GM19455 (cell line): Measurements from ENCODE around the gene RPL19.

Experiments
- ATAC-seq: cut with Tn5 transposase; IDR thresholded peaks from one replicate; pipeline ENCODE4 v1.9.1; 2021; ENCODE audit not compliant: unreplicated experiment

RPL19 gene

DNA sequence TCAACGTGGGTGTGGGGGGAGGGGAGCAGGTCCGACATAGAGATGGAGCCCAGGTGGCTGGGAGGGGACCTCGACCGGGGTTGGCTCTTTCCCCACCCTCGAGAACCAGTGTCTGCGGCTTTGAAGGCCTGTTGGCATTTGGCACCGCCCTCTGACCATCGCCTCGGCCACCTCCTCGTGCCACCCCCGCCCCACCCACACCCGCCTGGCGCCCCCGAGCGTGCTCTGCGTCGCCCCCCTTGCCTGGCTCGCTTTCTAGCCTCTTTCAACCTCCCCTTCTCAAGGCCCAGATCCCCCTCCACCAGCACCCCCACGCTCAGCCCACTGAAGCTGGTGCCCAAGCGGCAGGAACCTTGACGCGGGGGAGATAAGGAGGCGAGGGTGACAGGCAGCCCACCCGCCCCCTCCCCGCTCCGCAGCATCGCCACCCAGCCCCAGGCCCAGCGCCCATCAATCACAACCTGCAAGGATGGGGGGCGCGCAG lies 3.2 kb upstream of the RPL19 start:
- no peak for ATAC-seq

DNA sequence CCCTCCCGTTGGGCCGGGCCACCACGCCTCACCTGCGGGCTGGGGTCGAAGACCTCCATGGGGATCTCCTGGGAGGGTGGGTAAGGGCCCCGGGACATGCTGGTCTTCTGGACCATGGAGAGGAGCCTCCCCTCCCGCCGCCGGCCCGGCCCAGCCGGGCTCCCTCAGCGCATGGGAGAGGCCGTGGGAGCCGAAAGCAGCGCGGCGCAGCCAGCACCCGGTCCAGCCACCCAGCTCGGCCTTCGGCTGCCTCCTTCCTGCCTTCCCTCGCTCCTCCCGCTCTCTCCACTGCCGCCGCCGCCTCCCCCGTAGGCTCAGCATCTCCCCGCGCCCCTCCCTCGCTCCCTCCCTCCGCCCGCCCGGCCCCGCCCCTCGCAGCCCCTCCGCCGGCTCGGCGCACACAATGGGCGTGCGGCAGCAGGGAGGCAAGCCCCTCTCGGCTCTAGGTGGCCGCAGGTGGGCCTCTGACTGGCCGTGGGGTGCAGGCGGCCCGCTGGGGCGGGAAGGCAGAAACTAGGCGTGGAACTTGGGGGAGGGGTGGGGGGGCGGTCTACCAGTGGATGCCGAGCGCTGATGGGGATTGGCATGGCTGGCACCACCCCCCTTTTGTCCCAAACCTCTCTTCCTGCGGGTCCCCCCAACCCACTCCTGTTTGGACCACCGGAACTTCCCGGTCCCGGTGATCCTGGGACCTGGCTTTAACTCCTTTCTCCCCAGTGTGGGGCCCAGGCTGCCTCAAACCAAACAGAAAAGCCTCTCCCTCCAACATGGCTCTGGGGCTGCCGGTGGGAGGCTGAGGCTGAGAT lies 2.5 kb upstream of the RPL19 start, which contains the start of gene CACNB1:
CACNB1 (minus strand) TSS at position 290 of the 806 bp plus-strand sequence; CDS start at position 116, 174 bp downstream.
- ATAC-seq = no peak

DNA sequence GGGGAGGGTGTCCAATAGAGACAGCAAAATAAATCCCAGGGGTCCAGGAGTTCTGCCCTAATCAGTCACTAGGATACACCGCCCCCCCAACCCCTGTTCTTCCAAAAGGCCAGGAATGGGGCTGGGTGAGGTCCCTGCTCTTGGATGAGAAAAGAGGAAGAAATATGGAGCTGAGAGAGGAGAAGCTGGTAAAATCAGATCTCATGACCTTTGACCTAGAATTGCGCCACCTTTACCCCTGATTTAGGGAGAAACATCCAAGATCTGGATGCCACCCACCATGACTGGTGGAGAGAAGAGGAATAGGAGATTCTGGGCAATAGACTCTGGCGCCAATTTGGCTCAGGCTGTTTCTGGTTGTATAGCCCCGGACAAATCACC lies 1.9 kb upstream of the RPL19 start:
- no peak for ATAC-seq

DNA sequence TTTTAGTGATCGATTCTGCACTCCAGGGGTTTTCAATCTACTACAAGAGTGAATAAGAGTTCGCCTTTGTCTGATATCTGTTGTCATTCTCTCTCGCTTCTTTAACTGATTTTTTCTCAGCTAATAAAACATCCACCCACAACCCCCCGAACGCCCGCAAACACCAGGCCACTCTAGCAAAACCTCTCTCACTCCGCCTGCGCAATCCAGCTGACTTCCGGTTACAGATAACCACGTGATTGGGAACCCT lies 338 bp upstream of the RPL19 start:
- ATAC-seq = peak; percentile 56

DNA sequence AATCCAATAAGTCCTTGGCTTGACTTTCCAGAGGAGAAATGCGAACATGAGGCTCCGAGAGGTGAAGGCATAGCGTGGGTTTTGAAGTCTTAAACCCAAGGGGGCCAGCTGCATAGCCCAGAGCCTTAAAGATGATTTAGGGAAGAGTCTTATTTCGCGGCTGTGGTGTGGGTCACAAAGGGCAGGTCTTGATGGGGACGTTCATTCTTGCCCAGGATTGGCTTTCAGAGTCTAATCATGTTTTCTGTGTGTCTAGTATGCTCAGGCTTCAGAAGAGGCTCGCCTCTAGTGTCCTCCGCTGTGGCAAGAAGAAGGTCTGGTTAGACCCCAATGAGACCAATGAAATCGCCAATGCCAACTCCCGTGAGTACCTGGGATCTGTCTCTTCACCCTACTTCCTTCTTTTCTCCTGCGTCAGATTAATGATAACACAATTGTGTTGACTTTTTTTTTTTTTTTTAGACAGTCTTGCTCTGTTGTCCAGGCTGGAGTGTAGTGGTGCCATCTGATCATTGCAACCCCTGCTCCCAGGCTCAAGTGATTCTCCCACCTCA lies 951 bp downstream of the RPL19 start:
- no peak for ATAC-seq

DNA sequence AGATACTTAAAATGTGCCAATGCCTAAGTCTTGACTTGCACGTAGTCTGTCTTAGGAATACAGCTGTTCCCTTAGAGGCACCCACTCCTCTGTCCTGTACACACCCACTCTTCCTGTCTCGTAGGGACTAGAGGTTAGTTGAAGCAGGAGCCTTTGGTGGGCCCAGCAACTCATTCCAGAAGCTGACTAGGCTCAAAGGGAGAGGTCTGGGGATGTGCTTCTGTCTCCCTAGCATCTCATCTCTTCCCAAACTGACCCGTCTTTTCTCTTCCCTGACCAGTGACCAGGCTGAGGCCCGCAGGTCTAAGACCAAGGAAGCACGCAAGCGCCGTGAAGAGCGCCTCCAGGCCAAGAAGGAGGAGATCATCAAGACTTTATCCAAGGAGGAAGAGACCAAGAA lies 4.2 kb downstream of the RPL19 start:
- ATAC-seq = no peak

DNA sequence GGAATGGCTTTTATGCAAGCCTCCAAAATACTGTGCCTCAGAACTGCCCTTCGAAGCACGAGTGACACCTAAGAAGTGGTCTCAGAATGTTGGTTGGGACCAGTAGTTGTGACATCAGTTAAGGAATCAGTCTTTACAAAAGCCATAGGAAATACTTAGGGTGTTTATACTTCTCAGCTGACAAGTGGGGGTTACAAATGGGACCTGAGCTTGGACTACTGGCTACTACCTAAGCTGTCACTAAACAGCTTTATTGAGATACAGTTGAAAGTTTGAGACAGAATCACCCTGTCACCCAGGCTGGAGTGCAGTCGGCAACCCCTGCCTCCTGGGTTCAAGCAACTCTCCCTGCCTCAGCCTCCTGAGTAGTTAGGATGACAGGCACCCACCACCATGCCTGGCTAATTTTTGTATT lies 5.0 kb downstream of the RPL19 start:
- no peak for ATAC-seq

DNA sequence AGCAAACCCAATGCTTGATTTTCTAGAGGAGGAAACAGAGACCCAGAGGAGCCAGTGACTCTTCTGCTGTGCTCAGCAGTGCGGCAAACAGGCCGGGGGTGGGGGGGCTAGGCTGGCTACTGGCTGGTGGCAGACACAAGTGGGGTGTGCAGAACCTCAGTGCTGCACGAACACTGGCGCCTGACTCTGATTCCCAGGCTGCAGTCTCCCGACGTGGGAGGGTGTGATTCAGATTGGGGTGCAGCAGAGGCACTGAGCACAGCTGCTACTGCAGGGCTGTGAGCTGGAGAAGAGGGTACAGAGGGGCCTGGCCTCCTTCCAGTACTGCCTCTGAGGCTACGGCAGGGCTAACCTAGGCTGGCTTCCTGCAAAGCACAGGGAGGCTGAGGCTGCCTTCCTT lies 8.1 kb downstream of the RPL19 start:
- no peak for ATAC-seq

DNA sequence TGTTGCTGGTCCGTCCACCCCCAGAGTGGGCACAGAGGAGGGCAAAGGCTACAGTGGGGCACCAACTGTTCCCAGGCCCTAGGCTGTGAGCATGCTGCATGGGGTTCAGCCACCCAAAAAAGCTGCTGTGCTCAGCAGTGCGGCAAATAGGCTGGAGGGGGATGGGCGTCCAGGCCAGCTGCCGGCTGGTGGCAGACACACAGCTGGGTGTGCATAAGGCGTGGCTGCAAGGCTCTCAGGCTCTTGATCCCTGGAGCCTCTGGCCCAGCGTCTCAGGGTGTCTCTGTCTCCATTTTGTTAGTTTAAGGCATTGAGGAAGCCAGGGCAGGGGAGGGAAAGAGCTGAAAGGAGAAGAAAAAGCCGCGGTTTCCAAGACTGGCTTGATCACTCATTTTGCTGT lies 8.8 kb downstream of the RPL19 start:
- no peak for ATAC-seq

DNA sequence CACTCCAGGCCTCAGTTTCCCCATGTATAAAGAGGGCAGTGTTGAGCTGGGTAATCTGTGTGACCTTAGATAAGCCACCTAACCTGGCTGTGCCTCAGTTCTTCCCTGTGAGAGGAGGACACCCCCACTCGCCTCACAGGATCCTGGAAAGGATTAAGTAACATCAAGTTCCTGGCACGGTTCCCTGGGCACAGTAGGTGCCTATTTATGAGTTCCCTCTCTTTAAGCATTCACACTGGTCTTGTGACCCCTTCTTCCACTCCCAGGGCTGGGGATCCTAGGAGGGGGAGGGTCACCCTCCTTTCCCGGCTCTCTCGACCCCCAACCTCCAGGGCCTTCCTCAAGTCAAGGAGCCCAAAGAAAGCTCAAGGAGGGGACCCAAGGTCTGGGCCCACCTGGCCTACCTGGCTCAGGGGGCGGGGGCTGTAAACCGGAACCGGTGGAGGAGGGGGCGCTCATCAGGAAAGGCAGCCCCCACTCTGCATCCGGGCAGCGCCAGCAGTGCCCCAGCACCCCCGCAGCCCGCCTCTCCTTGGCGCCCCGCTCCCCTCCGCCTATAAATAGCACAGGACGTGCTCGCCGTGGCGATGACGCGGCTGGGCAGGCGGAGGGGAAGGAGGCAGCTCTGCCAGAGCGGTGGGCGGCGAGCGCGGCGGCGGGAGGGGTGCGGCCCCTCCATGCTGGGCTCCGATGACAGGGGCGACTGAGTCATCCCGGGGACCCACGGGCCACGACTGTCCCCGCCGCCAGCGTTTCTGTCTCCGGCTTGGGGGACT lies 9.4 kb downstream of the RPL19 start:
- ATAC-seq = no peak

DNA sequence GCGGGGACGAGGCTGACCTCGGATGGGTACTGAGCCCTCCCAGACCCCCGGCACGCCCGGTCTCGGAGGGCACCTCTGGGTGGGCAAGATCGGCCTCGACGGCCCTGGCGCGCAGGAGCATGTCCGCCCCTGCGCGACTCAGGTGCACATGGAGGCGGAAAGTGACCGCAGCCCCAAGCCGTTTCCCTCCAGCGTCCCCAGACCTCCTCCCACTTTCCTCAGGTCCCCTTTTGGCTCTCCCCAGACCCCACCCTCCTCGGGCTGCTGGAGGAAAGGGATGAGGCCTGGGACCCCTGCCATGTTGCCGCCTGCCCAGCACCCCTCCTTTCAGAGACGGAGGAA lies 10.0 kb downstream of the RPL19 start:
- ATAC-seq = no peak

DNA sequence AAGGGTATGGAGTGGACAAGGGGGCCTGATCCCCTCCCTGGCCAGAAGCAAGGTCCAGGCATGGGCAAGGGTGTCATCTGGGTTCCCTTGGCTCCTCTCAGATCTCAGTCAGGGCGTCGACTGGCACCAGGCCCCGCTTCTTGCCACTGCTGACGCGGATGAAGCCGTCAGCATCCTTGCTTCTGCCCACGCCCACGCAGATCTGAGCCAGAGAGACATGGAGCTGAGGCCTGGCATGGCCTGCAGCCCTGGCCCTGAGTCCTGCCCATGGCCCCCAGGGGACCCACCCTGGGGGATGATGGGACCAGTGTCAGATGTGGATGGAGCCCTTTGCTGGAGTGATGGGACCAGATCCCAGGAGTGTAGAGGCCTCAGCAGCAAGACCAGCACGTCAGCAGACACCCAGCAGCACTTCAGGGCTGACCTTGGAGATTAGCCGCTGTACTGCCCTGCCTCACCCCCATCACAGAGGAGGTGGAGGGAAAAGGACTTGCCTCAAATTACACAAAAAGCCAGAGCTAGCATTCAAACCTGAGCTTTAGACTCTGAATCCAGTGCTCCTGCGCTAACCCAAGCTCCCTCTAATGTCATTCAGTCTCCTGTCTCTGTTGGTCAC lies 12.2 kb downstream of the RPL19 start:
- no peak for ATAC-seq

DNA sequence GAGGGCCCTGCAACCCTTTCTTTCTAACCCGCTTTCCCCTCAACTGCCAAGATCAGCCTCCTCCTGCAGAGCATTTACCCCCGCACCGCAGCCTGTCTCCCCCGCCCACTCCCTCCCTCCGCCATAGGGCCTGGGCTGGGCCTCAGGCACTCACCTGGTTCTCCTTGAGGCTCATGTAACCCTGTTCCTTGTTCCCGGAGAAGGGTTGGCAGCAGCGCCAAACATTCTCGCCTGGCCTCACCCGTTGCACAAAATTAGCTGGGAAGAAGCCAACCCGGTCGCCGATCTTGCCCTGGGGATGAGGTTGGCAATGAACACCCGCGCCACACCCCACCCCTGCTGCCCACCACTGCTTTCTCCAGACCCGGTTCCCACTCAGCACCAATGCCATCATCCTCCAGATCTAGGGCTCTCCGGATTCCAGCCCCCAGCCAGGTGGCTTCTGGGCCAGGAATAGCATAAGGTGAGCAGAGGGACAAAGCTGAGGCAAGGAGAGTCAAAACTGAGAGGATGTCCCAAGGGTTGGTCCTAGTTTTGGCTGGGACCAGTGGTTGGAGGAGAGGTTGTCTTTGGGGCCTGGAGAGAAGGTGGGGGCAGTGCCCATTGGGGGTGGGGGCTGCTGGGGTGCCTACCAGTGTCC lies 12.9 kb downstream of the RPL19 start:
- ATAC-seq = no peak

DNA sequence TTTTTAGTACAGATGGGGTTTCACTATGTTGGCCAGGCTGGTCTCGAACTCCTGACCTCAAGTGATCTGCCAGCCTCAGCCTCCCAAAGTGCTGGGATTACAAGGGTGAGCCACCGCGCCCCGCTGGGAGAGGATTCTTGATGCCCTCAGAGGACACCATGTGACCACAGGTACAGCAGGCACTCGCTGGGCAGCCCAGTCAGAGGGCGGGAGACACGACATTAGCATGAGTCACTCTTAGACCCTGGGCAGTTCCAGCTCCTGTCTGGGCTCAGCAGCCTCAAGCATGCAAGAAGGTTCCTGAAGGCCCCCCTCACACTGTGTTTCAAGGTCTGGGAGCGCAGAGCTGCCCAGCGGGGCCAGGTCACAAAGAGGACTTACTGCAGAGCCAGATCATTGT lies 13.8 kb downstream of the RPL19 start:
- ATAC-seq = no peak

DNA sequence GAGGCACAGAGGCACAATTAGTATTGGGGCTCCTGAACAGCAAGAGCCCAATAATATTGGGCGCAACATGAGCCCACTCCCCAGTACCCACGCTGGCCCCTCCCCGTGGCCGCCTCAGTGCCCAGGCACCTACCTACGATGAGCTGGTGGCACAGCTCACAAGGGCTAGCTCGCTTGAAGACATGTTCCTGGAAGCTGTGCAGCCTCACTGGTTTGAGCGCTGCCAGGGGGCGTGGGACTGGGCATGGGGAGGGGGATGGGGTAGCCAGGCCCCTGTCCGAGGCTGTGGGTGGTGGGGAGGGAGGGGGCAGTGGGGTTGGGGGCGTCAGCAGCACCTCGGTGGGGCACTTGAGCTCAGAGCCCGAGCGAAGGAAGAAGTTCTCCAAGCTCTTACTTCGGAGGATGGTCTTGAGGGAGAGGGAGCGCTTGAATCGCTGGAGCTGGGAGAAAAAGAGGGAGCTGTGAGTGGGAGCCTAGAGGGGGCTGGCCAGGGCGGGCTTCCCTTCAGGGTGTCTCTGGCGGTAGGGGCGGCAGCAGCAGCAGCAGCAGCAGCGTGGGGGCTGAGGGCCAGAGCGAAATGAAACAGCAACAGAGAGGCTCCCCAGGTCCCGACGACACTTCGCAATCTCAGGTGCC lies 17.8 kb downstream of the RPL19 start:
- ATAC-seq = no peak

DNA sequence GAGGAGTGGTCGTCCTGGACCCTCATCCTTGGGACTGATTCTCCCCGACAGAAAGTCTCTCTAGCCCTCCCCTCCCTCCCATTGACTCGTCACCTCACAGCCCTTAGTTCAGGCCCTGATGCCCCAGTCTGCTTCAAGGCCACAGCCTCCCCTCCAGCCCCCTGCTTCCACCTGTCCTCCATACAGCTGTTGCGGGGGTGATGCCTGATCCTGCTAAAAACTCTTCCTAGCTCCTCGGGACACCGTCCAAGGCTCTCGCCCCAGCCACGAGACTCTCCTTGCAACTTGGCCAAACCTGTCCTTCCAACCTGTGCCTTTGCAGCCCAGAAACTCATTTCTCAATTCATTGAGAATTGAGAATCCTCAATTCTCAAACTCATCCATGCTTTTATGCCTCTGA lies 18.8 kb downstream of the RPL19 start:
- no peak for ATAC-seq

DNA sequence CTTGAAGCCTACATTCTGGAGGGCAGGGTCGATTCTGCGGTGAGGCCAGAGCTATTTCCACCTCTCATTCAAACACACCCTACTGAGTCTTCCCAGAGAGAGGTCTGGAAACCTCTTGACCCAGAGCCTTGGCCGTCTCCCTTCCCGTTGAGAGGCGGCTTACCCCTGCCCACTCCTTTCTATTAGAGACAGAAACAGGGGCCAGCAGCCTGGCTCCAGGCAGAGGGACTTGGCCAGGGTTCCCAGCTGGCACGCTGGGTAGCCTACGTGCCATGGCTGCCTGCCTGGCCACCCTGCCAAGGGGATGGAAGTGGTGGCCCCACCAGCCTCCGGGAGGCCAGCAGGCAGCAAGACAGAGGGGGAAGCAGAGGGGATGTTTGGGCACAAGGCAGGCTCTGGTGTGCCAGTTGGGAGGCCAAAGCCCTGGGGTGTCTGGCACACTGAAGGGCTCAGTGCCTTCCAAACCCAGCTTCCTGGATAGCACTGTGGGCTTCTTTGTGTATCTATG lies 19.6 kb downstream of the RPL19 start:
- no peak for ATAC-seq

DNA sequence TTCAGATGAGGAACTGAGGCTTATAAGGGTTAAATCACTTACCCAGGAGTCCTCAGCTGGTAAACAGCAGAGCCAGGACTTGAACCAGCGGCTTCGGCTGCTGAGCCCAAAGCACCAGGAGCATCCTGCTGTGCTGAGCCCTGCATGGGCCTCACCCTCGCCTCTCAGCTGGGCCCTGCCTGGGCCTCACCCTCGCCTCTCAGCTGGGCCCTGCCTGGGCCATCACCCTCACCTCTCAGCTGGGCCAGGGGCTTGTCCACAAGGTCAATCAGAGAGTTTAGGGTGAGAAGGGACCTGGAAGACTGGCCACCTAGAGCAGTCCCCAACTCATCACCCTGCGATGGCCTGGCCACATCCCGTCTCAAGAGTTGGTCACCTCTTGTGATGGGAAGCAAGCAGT lies 21.5 kb downstream of the RPL19 start:
- ATAC-seq = no peak

DNA sequence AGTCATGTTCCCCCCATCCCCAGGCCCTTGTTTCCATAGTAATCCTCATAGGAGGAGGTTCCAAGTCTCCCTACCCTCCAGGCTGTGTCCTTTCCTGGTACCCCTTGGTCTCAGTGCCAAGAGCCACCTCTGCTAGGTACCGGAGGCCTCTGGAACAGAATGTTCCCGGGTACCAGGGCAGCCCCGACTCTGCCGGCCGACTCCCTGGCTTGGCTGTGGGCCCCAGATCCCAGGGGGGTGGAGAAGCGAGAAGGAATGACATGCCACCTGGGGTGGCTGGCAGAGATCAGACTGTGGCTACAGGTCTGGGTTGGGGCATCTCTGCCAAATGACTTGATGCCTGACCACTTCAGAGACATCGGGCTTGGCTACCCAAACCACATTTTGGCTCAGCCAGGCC lies 22.1 kb downstream of the RPL19 start:
- no peak for ATAC-seq

DNA sequence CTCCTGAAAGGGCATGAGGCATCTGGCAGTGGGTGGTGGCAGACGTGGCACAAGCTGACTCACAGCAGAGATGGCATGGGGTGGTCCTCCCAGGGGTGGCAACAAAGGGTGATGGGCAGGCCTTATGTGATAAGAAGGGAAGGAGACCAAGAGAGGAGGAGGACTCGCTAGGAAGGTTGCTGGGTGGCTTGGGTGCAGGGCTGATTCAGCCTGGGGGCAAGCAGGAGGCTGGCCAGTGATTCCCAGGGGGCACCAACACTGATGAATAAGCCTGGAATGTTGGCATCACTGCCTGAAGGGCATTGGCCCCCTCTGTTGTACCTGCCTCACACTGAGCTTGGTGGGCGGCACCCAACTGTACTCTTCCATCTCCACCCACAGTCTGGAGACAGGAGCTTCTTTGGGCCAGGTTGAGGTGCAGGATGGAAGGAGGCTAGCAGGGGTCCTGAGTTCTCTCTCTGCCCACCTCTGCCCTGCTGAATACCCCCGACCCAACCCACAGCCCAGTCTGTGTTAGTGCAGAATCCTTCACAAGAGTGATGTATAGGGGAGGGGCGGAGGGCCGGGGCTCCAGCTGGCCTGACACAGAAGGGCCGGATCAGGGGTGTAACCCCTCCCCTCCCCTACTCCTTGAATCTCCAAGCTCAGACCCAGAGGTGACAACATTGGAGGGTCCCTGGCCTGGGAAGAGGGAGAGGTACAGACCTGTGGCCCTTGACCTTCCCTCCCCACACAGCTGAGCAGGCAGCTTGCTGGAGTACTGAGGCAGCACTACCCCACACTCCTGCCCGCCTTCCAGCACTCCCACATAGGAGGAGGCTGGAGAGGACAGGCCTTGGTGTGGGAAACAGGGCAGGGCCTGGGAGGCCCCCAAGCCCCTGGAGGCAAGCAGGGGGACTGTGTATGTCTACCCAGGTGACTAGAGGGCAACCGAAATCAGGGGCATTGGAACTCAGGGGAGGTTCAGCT lies 23.1 kb downstream of the RPL19 start:
- ATAC-seq = no peak
